Esophagus (tissue), 2 donors: Measurements from ENCODE around the gene INPP5E. TPM values are rescaled to one million over a fixed set of nuclear protein-coding genes. Genes with fewer than 3 reads are reported as not detected.

ENCODE experiments used
- H3K27ac ChIP-seq, 2 donors: one replicate each; pipeline ENCODE4 v1.5.1; 2013; ENCODE audit warnings: low read depth in 2 of 2, mild to moderate bottlenecking in 2 of 2, inconsistent platforms in 1 of 2, low read length in 1 of 2, moderate library complexity in 1 of 2
- H3K27me3 ChIP-seq, 2 donors: one replicate each; pipeline ENCODE4 v1.6.1; 2013; ENCODE audit warnings: low read length in 2 of 2, control low read depth in 1 of 2, mild to moderate bottlenecking in 1 of 2; ENCODE audit not compliant: insufficient read depth in 2 of 2, control insufficient read depth in 1 of 2
- H3K36me3 ChIP-seq, 2 donors: one replicate each; pipeline ENCODE4 v1.6.1; 2013; ENCODE audit warnings: low read length in 1 of 2; ENCODE audit not compliant: control insufficient read depth in 2 of 2, insufficient read depth in 2 of 2
- H3K4me1 ChIP-seq, 2 donors: one replicate each; pipeline ENCODE4 v1.6.1; 2013; ENCODE audit warnings: low read length in 1 of 2; ENCODE audit not compliant: control insufficient read depth in 2 of 2, insufficient read depth in 2 of 2
- H3K4me3 ChIP-seq, 2 donors: one replicate each; pipeline ENCODE4 v1.5.1; 2013; ENCODE audit warnings: low read length in 2 of 2, mild to moderate bottlenecking in 2 of 2, low read depth in 1 of 2, moderate library complexity in 1 of 2
- H3K9me3 ChIP-seq, 2 donors: one replicate each; pipeline ENCODE4 v1.6.1; 2013; ENCODE audit warnings: mild to moderate bottlenecking in 2 of 2, low read depth in 1 of 2, low read length in 1 of 2, moderate library complexity in 1 of 2; ENCODE audit not compliant: control insufficient read depth in 2 of 2, insufficient read depth in 1 of 2
- WGBS, 2 donors: extraction: QIAGEN DNeasy Blood & Tissue Kit; methylation state at CpG; one replicate each; pipeline ENCODE4 v1.1.7; 2013; 5-methylcytosine and 5-hydroxymethylcytosine counted together
- polyA plus RNA-seq, 2 donors: library from polyadenylated mRNA; stranded (reverse); fragments of 200-250 nt; gene quantifications; one replicate each; pipeline ENCODE4 v1.2.3, GENCODE V29; 2013
- donor health status: healthy with polysubstance abuse.
- donor health status: Bipolar disorder and iron deficiency.

Gene INPP5E
- polyA plus RNA-seq, 2 donors: 6.2 to 10.5 TPM

DNA sequence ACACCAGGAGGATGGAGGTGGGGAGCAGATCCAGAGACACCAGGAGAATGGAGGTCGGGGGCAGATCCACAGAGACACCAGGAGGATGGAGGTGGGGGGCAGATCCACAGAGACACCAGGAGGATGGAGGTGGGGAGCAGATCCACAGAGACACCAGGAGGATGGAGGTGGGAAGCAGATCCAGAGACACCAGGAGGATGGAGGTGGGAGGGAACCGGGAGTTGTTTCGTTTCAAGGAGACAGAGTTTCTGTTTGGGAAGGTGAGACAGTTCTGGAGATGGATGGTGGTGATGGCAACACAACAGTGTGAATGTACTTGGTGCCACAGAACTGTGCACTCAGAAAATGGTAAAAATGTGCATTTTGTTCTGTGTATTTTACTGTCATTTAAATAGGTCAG lies 9.0 kb upstream of the INPP5E start:
- Histone ChIP-seq H3K27ac (no peak overlapping the region), H3K36me3 (peaks cover 21 to 62% of the 10 kb centered on the region in 2 donors), H3K4me1 (no peaks in the 10 kb centered on the region), H3K9me3 (no peaks in the 10 kb centered on the region), H3K27me3 (no peaks in the 10 kb centered on the region), H3K4me3 (no peak overlapping the region)
- WGBS, 2 donors: 89 to 92% methylated on average over 3 of the region's 3 CpGs

GRCh38 chr9:136447173-136447778 lies 7.6 kb upstream of the INPP5E start:
- no peak overlapping the region for H3K4me3 ChIP-seq
- 92 to 95% methylated on average over 27 of the region's 27 CpGs for WGBS, 2 donors
- H3K27ac ChIP-seq: no peak overlapping the region
- no peaks in the 10 kb centered on the region for H3K4me1 ChIP-seq
- H3K36me3 ChIP-seq: peaks cover 28 to 66% of the 10 kb centered on the region in 2 donors
- no peaks in the 10 kb centered on the region for H3K9me3 ChIP-seq
- no peaks in the 10 kb centered on the region for H3K27me3 ChIP-seq

- Histone ChIP-seq H3K4me3 (no peak overlapping the region), H3K9me3 (no peaks in the 10 kb centered on the region), H3K27ac (no peak overlapping the region), H3K36me3 (peaks cover 32 to 69% of the 10 kb centered on the region in 2 donors), H3K27me3 (no peaks in the 10 kb centered on the region), H3K4me1 (no peaks in the 10 kb centered on the region)
- 83 to 89% methylated on average over 7 of the region's 7 CpGs for WGBS, 2 donors
Measured at GRCh38 chr9:136445799-136446198, 6.2 kb upstream of the INPP5E start.

DNA sequence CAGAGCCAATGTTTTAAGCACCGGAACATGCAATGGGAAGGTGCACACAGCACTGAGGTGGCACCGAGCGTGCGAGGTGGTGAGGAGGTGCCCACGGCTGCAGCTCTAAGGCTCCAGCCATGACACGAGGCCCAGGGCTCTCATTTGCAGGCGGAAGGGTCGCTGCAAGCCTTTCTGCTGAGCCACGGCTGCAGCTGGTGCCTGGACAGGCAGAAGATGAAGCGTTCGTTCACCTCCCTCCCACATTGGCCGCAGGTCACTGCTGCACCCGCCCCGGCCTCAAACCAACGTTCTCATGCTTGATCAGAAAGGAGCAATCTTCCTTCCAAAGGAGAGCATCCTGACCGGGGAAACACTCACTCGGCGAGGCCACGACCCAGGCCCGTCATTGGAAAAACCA lies 4.5 kb upstream of the INPP5E start:
- no peak overlapping the region for H3K27ac ChIP-seq
- peaks cover 28 to 57% of the 10 kb centered on the region in 2 donors for H3K36me3 ChIP-seq

DNA sequence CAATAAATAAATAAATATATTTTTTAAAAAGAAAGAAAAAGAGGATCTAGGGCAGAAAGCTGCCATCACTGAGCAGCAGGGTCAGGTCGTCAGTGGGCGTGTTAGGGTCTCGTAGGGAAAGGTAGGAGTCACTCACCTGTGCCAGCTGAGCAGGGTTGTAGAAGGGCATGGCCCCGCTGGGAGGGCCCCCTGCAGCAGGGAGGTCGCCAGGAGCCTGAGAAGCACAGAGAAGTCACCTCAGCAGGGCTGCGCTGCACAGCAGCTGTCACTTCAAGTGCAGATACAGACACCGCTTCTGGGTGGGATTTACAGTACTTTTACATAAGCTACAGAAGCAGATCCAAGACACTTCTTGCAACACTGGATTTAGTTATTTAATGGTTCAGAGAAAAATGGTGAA lies 4.0 kb upstream of the INPP5E start:
- Histone ChIP-seq H3K27me3 (no peaks in the 10 kb centered on the region), H3K9me3 (no peaks in the 10 kb centered on the region), H3K4me1 (peaks cover 0 to 6% of the 10 kb centered on the region in 2 donors), H3K4me3 (no peak overlapping the region), H3K27ac (no peak overlapping the region), H3K36me3 (peaks cover 28 to 55% of the 10 kb centered on the region in 2 donors)
- WGBS, 2 donors: 93 to 95% methylated on average over 7 of the region's 7 CpGs

More for the DNA sequence above, 4.5 kb upstream of the INPP5E start:
- Histone ChIP-seq H3K4me1 (peaks cover 0 to 5% of the 10 kb centered on the region in 2 donors), H3K4me3 (no peak overlapping the region), H3K9me3 (no peaks in the 10 kb centered on the region), H3K27me3 (no peaks in the 10 kb centered on the region)
- WGBS, 2 donors: 89 to 92% methylated on average over 20 of the region's 20 CpGs

DNA sequence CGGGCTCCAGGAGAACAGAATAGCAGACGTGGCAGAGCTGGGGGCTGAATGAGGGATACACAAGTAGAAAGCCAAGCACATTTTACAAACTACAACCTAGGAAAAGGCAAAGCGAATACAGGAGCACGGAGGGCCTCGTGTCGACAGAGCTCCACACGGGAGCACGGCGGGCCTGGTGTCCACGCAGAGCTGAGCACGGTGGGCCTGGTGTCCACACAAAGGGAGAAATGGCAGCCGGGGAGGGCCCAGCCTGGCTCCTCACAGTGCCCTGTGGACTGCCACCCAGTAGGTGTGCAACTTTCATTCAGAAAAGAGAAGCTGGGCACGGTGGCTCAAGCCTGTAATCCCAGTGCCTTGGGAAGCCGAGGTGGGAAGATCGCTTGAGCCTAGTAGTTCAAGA lies 3.4 kb upstream of the INPP5E start:
- Histone ChIP-seq H3K9me3 (no peaks in the 10 kb centered on the region), H3K27me3 (no peaks in the 10 kb centered on the region), H3K27ac (no peak overlapping the region), H3K4me3 (no peak overlapping the region), H3K4me1 (peaks cover 0 to 10% of the 10 kb centered on the region in 2 donors), H3K36me3 (peaks cover 28 to 49% of the 10 kb centered on the region in 2 donors)
- WGBS, 2 donors: 95% methylated on average over 14 to 15 of the region's 15 CpGs

- peaks cover 24 to 45% of the 10 kb centered on the region in 2 donors for H3K36me3 ChIP-seq
- peaks cover 0 to 15% of the 10 kb centered on the region in 2 donors for H3K4me1 ChIP-seq
- H3K4me3 ChIP-seq: no peak overlapping the region
- 86 to 91% methylated on average over 5 of the region's 5 CpGs for WGBS, 2 donors
- no peaks in the 10 kb centered on the region for H3K9me3 ChIP-seq
- H3K27ac ChIP-seq: no peak overlapping the region
- H3K27me3 ChIP-seq: no peaks in the 10 kb centered on the region
Measured at GRCh38 chr9:136442265-136442664, 2.6 kb upstream of the INPP5E start.

- Histone ChIP-seq H3K4me1 (peaks cover 0 to 15% of the 10 kb centered on the region in 2 donors), H3K9me3 (no peaks in the 10 kb centered on the region), H3K4me3 (no peak overlapping the region), H3K27ac (no peak overlapping the region), H3K27me3 (no peaks in the 10 kb centered on the region), H3K36me3 (peaks cover 22 to 40% of the 10 kb centered on the region in 2 donors)
- 71 to 77% methylated on average over 17 of the region's 17 CpGs for WGBS, 2 donors
Measured at GRCh38 chr9:136441681-136442245, 2.1 kb upstream of the INPP5E start.

DNA sequence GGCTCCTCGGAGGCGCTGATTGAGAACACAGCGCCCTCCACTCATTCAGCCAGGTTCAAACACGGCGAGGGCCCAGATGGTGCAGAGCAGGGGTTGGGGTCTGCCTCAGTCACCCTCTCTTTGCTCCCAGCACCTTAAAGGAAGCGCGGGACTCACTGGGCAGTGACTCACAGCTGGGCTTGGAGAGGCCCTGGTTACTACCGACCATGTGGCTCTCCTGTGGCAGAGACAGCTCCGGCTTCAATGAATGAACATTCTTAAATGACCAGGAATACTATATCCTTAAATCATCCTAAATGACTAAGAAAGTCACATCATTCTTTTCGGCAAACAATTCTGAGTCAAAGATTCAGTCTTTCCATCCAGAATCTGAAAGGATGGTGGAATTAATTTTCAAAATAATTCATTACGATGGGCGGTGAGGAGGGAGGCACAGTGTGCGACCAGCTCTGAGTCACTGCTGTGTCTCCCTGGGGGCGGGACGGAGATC lies 1.6 kb upstream of the INPP5E start:
- H3K4me3 ChIP-seq: no peak overlapping the region
- H3K9me3 ChIP-seq: no peaks in the 10 kb centered on the region
- WGBS, 2 donors: 86 to 88% methylated on average over 15 of the region's 15 CpGs
- no peak overlapping the region for H3K27ac ChIP-seq
- no peaks in the 10 kb centered on the region for H3K27me3 ChIP-seq
- peaks cover 19 to 38% of the 10 kb centered on the region in 2 donors for H3K36me3 ChIP-seq
- H3K4me1 ChIP-seq: peaks cover 0 to 16% of the 10 kb centered on the region in 2 donors
